Testis (tissue), 2 donors: ENCODE data around the gene ZNF350.

ENCODE experiments used
- CTCF ChIP-seq, 3 experiments: fragments of 450-650 bp in 2 of 3; fragments of 200-600 bp in 1 of 3; sonication (generic) in 1 of 3; IDR thresholded peaks; one replicate each; pipeline ENCODE4 v1.5.1; 2016 to 2019; ENCODE audit warnings: antibody characterized with exemption in 3 of 3, mild to moderate bottlenecking in 2 of 3, moderate library complexity in 1 of 3
- POLR2A ChIP-seq: fragments of 450-650 bp; IDR thresholded peaks from one replicate; pipeline ENCODE4 v1.6.1; 2017; ENCODE audit warnings: antibody characterized with exemption, mild to moderate bottlenecking, moderate library complexity

DNA sequence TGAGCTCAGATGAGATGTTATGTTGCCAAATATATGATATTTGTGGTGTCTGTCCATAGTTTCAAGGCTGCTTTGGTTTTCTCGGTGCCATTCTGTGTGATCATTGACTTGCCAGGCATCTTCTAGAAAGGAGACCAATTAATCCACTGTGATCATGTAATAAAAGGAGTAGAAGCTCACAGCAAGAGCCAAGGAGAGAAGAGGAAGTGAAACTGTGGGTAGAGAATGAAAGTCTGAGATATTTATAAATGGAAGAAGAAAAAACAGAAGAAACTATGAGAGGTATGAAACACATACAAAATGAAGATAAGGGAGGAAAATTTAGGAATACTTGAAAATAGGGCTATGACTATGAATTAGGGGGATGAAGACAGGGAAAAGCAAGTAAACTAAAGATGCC is 70.5 kb downstream of the ZNF350 start:
- TF ChIP-seq CTCF (IDR thresholded peaks at IDR 0.05) (no peak), POLR2A (no peak)
